Osteocyte (in vitro differentiated cells): ENCODE results near the gene ACOX1. TPM values are rescaled to one million over a fixed set of nuclear protein-coding genes. Genes with fewer than 3 reads are reported as not detected.

ENCODE experiments used
- DNase-seq: peaks from one replicate; pipeline ENCODE4 v3.0.0; 2021; ENCODE audit warnings: mixed read lengths; ENCODE audit not compliant: unreplicated experiment; ENCODE audit errors: extremely low spot score
- H3K27ac Mint-ChIP-seq: one replicate; pipeline ENCODE4 v1.8.0; 2021; ENCODE audit warnings: mild to moderate bottlenecking, mixed read lengths; ENCODE audit not compliant: unreplicated experiment
- H3K27me3 Mint-ChIP-seq: one replicate; pipeline ENCODE4 v1.8.0; 2021; ENCODE audit warnings: mixed read lengths; ENCODE audit not compliant: unreplicated experiment
- H3K36me3 Mint-ChIP-seq: one replicate; pipeline ENCODE4 v1.8.0; 2021; ENCODE audit warnings: mixed read lengths; ENCODE audit not compliant: unreplicated experiment
- H3K4me1 Mint-ChIP-seq: one replicate; pipeline ENCODE4 v1.8.0; 2021; ENCODE audit warnings: mixed read lengths; ENCODE audit not compliant: unreplicated experiment
- H3K4me3 Mint-ChIP-seq: one replicate; pipeline ENCODE4 v1.8.0; 2021; ENCODE audit warnings: mild to moderate bottlenecking, moderate library complexity, mixed read lengths; ENCODE audit not compliant: unreplicated experiment
- H3K9me3 Mint-ChIP-seq: one replicate; pipeline ENCODE4 v1.8.0; 2021; ENCODE audit warnings: mixed read lengths; ENCODE audit not compliant: unreplicated experiment
- total RNA-seq: library from RNA; stranded (reverse); gene quantifications from 2 replicates; pipeline ENCODE4 v1.2.1, GENCODE V29; 2021
- TF ChIP-seq, protein P1 (sequence below): fragments of 200-600 bp; sonication (generic); IDR thresholded peaks from 2 replicates; pipeline ENCODE4 v1.5.0; 2021; ENCODE audit warnings: antibody characterized with exemption, mild to moderate bottlenecking, moderate library complexity

Gene ACOX1
- total RNA-seq, 1 donor from 2014 or later = 48.0 TPM

DNA sequence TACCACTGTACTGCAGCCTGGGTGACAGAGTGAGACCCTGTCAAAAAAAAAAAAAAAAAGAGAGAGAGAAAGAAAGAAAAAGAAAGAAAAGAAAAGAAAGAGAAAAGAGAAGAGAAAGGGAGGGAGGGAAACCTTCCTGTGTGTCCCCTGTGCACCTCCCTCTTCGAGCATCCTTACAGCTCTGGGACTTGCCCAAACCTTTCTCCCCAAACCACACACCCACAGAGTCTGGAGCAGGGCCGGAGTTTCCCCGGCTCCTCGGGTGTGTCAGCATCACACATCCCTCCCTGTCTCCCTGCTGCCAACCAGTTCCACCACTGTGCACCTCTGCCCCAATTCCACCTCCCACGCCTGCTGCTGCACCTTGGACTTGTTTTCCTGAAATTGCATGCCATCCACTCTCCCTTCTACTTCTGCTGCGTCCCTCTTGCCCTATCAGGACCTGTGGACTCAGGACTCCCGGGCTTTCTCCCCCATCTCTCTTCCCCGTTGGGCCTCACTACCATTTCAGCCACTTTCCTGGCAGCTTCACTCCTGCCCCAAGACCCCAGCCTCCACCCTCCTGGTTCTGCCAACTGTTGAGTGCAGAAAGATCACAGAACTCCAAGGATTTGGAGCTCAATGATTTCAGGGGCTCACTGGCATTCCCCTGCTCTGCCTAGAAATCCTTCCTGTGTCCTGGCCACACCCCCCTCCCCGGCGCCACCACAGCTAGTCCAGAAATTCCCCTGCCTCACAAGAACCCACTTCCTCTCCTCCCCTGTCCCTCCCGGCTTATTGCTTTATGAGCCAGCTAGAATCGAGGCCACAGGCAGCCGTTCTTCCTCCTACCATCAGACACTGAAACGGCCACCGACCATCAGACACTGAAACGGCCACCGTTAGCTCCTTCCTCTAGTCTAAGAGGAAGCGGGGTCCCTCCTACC, 18.0 kb upstream of the ACOX1 start:
- H3K36me3 Mint-ChIP-seq = peaks cover 14% of the 10 kb centered on the region
- TF ChIP-seq, protein P1, sequence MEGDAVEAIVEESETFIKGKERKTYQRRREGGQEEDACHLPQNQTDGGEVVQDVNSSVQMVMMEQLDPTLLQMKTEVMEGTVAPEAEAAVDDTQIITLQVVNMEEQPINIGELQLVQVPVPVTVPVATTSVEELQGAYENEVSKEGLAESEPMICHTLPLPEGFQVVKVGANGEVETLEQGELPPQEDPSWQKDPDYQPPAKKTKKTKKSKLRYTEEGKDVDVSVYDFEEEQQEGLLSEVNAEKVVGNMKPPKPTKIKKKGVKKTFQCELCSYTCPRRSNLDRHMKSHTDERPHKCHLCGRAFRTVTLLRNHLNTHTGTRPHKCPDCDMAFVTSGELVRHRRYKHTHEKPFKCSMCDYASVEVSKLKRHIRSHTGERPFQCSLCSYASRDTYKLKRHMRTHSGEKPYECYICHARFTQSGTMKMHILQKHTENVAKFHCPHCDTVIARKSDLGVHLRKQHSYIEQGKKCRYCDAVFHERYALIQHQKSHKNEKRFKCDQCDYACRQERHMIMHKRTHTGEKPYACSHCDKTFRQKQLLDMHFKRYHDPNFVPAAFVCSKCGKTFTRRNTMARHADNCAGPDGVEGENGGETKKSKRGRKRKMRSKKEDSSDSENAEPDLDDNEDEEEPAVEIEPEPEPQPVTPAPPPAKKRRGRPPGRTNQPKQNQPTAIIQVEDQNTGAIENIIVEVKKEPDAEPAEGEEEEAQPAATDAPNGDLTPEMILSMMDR = no peak
- H3K4me1 Mint-ChIP-seq = peaks cover 10% of the 10 kb centered on the region
- no peak overlapping the region for H3K4me3 Mint-ChIP-seq
- no peaks in the 10 kb centered on the region for H3K27me3 Mint-ChIP-seq
- peak overlapping the region; percentile 4 for H3K27ac Mint-ChIP-seq
- DNase-seq = no peak
- H3K9me3 Mint-ChIP-seq = no peaks in the 10 kb centered on the region

DNA sequence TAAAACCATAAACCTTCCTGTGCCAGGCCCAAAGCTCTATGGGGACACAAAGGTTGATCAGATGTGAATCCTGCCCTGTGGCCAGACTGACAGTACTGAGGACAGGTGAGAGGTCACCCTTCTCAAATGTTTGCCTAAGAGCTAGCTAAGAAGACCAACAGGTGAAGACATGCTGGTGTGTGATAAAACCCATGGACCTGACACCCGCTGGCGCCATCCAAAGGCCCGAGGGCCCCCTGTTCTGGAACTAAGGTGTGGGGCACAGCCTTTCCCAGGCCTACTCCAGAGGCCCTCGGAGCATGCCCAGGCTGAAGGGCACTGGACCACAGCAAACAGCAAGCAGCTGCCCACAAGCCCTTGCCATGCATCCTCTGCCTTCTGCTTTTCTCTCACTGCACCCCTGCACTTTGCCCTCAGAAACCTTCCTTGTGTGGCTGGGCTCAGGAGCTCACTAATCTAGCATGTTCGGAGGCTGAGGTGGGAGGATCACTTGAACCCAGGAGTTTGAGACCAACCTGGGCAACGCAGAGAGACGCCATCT, 16.5 kb upstream of the ACOX1 start:
- Mint-ChIP-seq H3K4me3 (no peak overlapping the region), H3K4me1 (peaks cover 10% of the 10 kb centered on the region), H3K36me3 (peaks cover 23% of the 10 kb centered on the region), H3K27ac (no peak overlapping the region), H3K9me3 (no peaks in the 10 kb centered on the region), H3K27me3 (no peaks in the 10 kb centered on the region)
- DNase-seq = no peak
- TF ChIP-seq, protein P1 = no peak

DNA sequence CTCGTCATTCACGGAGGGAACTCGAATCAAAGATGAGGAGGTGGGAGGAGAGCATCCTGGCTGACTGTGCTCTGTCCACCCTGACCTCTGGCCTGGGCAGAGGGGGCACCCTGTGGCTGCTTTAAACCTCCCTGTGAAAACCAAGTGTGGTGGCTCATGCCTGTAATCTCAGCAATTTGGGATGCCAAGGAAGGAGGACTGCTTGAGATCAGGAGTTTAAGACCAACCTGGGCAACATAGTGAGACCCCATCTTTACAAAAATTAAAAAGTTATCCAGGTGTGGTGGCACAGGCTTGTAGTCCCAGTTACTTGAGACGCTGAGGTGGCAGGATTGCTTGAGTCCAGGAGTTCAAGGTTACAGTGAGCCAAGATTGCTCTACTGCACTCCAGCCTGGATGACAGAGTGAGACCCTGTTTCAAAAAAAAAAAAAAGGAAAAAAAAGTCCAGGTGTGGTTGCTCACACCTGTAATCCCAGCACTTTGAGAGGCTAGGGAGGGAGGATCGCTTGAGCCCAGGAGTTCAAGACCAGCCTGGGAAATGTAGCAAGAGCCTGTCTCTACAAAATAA, 15.9 kb upstream of the ACOX1 start:
- DNase-seq = no peak
- Mint-ChIP-seq H3K9me3 (no peaks in the 10 kb centered on the region), H3K4me1 (peaks cover 10% of the 10 kb centered on the region), H3K27me3 (no peaks in the 10 kb centered on the region), H3K4me3 (no peak overlapping the region), H3K27ac (no peak overlapping the region), H3K36me3 (peaks cover 23% of the 10 kb centered on the region)
- TF ChIP-seq, protein P1 = no peak

- Mint-ChIP-seq H3K9me3 (no peaks in the 10 kb centered on the region), H3K4me3 (no peak overlapping the region), H3K4me1 (no peaks in the 10 kb centered on the region), H3K27ac (no peak overlapping the region), H3K36me3 (peaks cover 28% of the 10 kb centered on the region), H3K27me3 (no peaks in the 10 kb centered on the region)
- no peak for DNase-seq
- TF ChIP-seq, protein P1 = no peak
These were observed 12.4 kb upstream of the ACOX1 start for GRCh38 chr17:75991396-75991795.

GRCh38 chr17:75987041-75987440, 8.1 kb upstream of the ACOX1 start:
- Mint-ChIP-seq H3K4me3 (no peak overlapping the region), H3K36me3 (peaks cover 16% of the 10 kb centered on the region), H3K27ac (no peak overlapping the region), H3K27me3 (no peaks in the 10 kb centered on the region), H3K9me3 (no peaks in the 10 kb centered on the region), H3K4me1 (peaks cover 17% of the 10 kb centered on the region)
- TF ChIP-seq, protein P1 = no peak
- no peak for DNase-seq
